Activated CD4-positive, alpha-beta T cell treated with anti-CD3 and anti-CD28 coated beads for 24 hours (primary cell): ENCODE results near the gene VRK3.

Experiments
- DNase-seq, 2 donors: peaks; one replicate each; pipeline ENCODE4 v3.0.0-alpha.2; 2020; ENCODE audit warnings: low read depth in 2 of 2

Gene VRK3

DNA sequence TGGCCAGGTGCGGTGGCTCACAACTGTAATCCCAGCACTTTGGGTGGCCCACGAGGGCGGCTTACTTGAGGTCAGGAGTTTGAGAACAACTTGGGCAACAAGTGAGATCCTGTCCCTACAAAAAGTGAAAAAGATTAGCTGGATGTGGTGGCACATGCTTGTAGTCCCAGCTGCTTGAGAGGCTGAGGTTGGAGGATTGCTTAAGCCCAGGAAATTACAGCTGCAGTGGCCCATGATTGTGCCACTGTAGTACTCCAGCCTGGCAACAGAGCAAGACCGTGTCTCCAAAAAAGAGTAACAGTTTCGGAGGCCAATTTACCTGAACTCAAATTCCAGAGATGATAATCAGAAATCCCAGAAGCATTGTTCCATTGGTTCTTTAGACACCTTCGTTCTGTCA, 5.1 kb upstream of the VRK3 start:
- no peak for DNase-seq

GRCh38 chr19:50026550-50026906, 1.4 kb upstream of the VRK3 start:
- no peak for DNase-seq

DNA sequence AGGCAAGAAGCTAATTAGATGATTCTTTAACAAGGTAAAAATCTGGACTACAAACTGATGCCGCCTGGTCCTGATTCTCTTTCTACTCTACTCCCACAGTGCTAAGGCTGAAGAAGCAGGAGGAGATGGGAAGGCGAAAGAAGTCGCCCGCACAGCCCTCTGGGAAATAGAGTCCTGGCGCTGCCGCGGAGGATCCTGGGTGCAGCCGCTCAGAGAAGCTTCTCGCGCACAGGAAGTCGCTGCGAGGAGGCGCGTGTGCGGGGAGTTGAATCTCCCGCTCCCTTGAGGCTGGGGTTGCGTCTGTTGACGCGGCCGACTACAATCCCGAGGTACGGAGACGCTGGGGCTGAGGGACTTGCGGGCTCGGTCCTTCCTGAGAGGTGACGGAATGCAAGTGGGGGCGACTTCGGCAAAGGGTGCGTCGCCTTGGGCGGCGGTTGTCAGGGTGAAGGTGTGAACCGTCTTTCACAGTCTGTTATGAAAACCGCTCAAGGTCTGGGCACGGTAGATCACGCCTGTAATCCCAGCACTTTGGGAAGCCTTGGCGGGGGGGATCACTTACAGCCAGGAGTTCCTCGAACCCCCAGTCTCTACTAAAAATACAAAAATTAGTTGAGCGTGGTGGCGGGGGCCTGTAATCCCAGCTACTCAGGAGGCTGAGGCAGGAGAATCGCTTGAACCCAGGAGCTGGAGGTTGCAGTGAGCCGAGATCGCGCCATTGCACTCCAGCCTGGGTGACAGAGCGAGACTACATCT, 800 bp upstream of the VRK3 start, which contains the start of gene ZNF473:
TSS of gene ZNF473 (plus strand) at position 212 of the 756 bp plus-strand sequence. CDS start 5,078 bp downstream, outside the sequence.
- peak; percentile 75 to 77 for DNase-seq

- DNase-seq: no peak
Observed at GRCh38 chr19:50024719-50025021, 502 bp downstream of the VRK3 start.

GRCh38 chr19:50022823-50023222, 2.3 kb downstream of the VRK3 start:
- no peak for DNase-seq

- no peak for DNase-seq
Observed at GRCh38 chr19:50020481-50020880, 4.7 kb downstream of the VRK3 start.

- DNase-seq: no peak
Observed at GRCh38 chr19:50016225-50016807, 8.9 kb downstream of the VRK3 start.

DNA sequence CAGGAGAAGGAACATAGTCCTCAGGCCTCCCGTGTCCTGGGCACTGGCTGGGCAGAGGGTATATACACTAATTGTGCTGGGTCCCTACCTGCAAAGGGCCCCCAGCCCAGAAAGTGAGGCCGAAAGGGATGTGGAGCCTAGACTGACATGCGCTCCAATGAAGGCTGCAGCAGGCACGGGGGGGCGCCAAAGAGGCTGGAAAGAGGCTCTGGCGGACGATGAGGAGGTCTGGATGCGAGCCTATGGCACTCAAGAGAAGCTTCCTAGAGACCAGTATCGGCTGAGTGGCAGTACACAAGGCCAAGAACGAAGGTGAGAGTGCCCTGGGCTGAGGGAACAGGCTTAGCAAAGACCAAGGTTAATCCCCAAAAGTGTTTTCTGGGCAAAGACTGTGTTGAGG, 16.6 kb downstream of the VRK3 start:
- DNase-seq: no peak

DNA sequence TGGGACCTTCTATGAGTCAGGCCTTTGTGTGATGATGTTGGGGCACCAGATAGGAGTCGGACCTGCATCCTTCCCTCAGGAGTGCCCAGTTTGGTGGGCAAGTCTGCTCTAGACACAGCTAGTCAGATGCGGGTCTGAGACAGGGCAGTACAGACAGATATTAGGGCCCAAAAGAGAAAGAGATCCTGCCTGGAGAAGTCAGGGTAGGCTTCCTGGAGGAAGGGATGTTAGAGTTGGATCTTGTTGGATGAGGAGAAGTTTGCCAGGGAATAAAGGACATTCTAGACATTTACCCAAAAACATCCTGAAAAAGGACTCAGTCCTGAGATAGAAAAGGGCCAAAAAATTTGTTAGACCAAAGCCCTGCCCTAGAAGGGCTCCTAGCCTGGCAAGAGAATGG, 17.2 kb downstream of the VRK3 start:
- DNase-seq: no peak

GRCh38 chr19:50007170-50007569, 18.0 kb downstream of the VRK3 start:
- no peak for DNase-seq

GRCh38 chr19:50005428-50005827, 19.7 kb downstream of the VRK3 start:
- no peak for DNase-seq

DNA sequence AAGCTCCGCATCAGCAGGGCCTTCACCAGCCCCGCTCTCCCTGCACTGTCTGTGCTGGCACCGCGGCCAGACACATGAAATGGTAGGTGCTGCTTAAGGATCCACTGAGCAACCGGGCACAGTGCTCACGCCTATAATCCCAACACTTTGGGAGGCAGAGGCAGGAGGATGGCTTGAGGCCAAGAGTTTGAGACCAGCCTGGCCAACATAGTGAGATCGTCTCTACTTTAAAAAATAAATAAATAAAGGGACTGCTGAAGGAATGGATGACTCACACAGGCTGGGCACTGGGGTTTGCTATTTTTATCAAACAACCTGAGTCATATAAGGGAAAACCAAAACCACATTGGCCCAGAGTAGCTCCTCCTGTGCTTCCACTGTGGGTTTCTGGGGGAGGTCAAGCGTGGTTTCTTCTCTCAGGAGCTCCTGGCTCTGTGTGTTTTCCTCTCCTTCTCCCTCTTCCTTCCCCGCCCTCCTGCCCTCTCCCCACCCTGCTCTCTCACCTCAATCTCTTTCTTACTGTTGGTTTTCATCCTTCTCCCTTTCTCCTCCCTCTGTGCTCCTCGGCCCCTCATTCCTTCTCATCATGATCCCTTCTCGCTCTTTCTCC, 21.3 kb downstream of the VRK3 start:
- DNase-seq: no peak

- DNase-seq: no peak
Observed at GRCh38 chr19:50003254-50003788, 21.9 kb downstream of the VRK3 start.

DNA sequence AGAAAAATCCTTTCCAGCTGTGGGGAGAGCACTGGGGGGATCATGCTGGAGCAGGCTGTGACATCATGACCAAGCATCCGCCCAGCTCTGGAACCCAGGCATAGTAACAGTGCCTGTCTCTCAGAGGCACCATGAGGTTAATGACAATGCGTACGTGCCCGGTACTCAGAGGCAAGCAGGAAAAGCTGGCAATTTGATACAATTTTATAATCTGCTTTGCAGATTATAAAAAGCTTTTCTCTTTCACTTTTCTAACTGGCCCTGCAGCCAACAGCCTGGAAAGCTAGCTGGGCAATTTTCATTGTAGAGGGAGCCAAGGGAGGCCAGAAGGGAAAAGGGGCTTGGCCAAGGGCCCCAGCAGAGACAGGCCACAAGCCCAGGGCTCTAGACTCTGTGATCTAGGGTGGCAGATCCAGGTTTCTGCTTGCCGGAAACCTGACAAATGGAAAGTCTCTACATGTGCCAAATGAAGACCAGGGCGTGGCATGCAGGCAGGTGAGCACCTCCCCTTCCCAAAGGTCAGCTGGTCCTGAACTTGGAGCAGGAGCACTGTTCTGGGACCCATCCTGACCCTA, 22.7 kb downstream of the VRK3 start:
- no peak for DNase-seq

- DNase-seq: no peak
Observed at GRCh38 chr19:50001775-50002174, 23.4 kb downstream of the VRK3 start.

DNA sequence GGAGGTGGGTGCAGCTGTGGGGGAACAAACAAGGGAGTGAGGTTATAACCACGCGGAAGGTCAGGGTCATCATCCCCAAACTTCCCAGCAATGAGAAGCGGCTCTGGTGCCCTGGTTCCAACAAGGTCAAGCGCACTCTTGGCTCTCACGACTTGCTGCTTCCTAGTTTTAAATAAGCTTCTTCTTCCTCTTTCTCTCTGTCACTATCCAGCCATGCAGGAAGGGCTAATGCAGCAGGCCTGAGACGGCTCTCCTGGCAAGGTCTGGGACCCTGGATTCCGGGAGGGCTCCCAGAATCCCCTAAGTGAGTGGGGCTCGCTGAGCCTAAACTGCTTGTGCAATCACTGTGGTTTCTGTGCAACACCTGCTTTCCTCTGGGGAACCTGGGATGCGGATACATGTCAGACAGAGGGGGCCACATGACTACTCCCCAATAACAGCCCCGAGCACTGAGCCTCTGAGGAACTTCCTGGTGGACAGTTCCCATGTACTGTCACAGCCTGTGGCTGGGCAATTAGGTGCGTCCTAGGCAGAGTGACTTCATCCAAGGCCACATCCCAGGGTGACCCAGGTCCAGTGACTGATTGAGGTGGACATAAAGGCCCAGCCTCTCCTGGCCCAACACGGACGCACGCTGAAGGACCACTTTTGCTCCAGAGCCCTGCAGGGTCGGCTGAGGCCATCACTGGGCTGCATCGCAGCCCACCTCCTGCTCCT, 24.2 kb downstream of the VRK3 start:
- DNase-seq: no peak

DNA sequence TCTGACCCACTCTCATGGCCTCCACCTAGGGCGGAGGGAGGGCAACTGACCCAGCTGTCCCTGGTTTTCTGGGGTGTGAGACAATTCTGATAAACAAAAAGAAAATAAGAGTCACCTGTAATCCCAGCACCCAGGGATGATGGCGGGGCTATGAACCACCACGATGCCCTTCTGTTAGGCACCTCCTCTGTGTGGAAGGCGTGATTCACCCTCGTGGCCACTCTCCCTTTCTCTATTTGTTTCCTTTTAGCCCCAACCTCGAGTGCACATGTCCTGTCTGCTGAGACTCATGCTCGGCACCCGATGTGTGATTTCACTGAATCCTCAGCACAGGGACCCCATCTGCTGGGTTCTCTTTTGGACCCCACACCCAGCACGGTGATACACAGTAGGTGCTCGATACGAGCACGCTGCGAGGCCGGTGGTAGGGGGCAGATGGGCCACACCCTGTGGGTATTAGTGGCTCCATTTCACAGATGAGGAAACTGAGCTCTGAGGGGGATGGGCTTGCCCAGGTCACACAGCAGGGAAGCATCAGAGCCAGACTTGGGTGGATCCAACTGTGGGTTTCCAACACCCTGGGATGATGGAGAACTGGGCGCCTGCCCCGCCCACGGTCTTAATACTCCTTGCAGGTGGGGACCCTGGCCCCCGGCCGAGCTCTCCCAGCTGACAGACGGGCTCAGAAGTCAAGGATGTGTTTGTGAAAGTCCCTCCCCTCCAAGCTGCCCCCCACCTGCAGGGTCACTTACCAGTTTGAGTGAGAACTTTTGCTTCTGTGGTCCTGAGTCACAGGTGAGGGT, 24.9 kb downstream of the VRK3 start:
- DNase-seq: no peak

DNA sequence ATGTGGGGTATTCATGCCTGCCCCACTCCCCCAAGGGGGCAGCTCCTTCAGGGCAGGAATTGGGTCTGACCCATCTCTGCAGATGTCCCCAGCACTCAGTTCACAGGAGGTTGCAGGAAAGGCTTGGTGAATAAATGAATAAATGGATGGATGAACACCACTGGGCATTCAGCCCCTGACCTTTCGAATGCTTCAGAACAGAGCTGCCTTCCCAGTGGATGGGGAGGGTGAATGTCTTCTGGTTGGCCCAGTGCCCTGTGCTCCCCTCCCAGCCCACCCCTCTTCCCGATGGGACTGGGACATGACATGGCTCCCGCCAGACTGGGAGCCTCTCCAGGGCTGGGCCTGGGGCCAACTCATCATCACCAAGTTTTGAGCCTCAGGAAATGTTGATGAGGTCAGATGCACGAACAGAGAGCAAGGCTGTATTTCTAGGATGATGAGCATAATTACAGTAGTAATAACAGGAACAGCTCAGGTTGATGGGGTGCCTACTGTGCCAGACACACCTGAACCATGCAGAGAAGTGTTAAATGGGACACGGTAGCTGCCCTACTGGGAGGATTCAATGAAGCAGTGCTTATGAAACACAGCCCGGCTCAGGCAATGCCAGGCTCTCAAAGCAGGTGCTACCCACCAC, 25.7 kb downstream of the VRK3 start:
- no peak for DNase-seq

GRCh38 chr19:49997709-49998108, 27.5 kb downstream of the VRK3 start:
- no peak for DNase-seq

- DNase-seq: peak in 1 of 2 donors; percentile 20
Observed at GRCh38 chr19:49988433-49988832, 36.7 kb downstream of the VRK3 start.

DNA sequence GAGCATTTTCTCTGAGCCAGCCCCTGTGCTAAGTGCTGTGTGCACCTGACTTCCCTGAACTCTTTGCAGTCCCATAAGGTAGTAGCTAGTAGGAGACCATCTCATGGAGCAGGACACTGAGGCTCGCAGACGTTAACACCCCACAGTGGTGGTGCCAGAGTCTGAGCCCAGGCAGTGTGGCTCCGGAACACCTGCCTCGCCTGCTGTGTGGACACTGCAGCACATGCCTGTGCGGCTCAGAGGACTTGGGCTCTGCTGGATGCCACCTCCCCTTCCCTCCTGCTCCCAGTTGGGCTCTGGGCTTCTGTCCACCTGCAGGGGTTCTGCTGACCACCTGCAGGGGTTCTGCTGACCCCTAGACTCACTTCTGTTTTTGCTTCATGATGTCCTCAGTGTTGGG, 37.2 kb downstream of the VRK3 start:
- DNase-seq: no peak
